HG02678 (cell line): ENCODE results near the gene KCNG2.

Experiments used
- ATAC-seq: cut with Tn5 transposase; IDR thresholded peaks from one replicate; pipeline ENCODE4 v1.9.1; 2021; ENCODE audit warnings: mild to moderate bottlenecking, moderate library complexity; ENCODE audit not compliant: unreplicated experiment

Gene KCNG2

GRCh38 chr18:79917853-79918614, 120.3 kb downstream of the KCNG2 start:
- ATAC-seq, result no peak

DNA sequence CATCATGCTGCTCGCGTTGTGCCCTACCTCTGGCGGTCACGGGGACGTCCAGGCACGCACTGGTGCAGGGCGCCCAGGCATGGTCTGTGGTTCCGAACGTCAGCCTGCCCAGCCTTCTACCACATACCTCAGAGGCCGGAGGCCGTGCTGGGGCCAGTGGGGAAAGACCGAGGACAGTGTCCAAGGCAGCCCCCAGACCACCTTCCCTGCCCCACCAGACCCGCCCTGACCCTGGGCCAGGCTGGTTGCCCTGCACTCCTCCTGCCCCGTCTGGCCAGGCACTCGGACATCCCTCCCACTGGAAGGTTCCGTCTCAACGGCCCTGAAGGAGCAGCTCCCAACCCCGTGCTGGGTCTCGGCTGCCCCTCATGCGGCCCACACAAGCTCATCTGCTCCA, 120.9 kb downstream of the KCNG2 start:
- no peak for ATAC-seq

DNA sequence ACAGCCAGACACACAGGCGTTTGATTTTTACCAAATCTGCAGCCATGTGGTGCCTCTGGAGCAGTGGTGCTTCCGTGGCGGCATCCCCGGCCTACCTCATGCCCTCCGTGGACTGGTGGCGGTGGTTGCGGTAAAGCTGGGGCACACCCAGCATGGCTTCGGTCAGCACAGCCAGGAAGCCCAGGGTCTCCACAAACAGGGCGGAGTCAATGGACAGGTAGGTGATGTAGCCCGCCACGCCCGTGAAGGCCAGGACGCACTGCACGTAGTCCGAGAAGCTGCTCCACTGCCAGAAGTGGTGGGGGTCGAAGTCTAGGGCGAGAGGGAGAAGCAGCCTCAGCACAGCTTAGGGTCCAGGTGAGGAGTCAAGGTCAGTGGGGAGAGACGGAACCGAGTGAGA, 121.4 kb downstream of the KCNG2 start:
- no peak for ATAC-seq

DNA sequence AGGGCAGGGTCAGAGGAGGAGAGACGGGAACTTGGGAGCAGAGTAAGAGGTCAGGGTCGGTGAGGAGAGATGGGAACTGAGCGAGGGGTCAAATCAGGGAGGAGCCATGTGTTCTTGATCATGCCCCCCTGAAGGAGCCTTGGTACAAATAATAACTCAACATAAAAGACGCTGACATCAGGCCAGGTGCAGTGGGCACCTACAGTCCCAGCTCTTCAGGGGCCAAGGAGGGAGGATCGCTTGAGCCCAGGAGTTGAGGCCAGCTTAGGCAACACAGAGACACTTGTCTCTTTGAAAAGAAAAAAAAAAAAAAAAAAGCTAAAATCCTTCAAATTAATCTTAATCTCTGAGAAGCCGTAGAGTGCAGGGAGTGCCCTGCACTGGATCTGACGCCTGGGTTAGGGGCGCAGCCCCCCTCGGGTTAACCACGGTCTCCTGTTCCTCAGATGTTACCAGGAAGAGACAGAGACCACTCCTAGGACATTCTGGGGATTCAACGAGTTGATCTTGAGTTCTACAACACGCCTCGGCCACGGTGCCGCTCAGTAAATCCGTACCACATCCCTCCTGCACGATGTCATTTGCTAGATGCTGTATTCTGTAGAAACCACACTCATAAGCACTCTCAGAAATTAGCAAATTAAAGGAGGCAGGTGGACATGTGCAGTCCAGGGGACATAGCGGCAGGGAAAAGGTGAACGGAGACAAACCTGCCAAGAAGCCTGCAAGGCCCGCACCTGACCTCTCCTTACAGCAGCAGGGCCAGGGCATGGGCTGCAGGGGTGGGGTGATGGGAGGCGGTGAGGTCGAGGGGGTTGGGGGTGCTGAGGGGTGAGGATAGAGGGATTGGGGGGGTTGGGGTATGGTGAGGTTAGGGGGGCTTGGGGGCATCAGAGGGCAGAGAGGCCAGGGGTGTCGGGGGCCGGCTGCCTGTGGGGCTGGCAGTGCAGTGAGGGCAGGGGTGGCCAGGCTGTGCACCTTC, 124.5 kb downstream of the KCNG2 start:
- ATAC-seq, result no peak

- ATAC-seq, result no peak
These were observed 125.3 kb downstream of the KCNG2 start for GRCh38 chr18:79922971-79923411.

DNA sequence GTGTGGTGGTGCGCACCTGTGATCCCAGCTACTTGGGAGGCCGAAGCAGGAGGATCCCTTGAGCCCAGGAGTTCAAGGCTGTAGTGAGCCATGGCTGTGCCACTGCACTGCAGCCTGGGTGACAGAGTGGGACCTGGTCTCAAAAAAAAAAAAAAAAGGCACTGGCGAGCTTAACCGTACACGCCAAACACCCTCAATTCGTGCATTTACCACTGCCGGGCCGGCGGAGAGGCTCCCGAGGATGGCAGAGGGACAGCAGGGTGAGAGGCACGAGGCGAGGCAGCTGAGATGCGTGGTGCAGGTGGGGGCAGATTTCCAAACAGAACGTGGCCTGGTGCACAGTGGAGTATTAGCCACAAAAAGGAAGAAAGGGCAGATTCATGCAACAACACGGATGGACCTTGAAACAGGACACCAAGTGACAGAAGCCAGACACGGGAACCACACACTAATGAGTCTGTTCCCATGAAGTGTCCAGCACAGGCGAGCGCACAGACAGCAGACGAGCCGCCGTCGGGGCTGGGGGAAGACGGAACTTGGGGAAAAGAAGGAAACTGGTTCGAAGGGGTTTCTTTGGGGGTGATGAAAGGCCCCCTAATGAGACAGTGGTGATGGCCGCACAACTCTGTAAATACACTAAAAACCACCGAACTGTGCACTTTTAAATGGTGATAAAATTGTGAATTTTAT, 126.3 kb downstream of the KCNG2 start:
- ATAC-seq, result no peak

DNA sequence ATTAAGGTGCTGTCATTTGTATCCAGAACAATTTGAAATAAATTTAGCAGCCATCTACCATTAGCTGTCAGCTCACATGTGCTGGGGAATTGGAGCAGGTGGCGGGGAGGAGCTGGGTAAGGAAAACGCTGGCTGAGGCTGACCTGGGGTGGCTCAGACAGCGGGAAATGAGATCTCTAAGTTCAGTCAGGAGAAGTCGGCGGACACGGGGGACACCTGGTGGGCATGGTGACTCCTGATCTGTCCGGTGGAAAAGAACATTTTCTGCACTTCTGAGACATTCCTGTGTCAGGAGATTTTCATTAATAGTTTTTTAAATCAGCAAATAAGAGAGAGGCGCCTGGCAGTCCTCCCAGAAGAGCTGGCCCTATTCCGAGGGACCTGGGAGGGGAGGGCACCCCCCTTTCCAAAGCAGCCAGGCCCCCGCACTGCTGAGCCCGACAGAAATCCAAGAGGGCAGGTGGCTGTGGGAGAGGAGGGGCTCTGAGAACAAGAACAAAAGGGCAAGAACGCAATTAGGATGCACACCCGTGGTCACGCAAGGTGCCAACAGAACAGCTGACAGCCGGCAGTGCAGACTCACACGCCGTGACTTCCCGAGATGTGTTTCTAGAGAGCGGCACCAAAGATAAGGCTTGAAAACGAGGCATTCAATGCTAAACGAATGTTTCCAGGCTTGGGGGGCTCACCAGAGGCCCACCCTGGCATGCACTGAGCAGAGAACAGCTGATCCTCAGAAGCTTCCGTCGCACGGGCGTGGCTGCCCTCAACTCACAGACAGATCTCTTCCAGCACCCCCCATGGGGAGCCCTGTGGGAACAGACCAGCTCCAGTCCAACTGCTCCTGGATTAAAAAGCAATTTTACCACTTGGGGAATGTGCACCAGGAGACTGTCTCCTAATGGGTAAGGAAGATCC, 127.3 kb downstream of the KCNG2 start:
- ATAC-seq, result no peak

- ATAC-seq, result no peak
These were observed 128.6 kb downstream of the KCNG2 start for GRCh38 chr18:79926306-79926705.

GRCh38 chr18:79926715-79927606, 129.2 kb downstream of the KCNG2 start:
- no peak for ATAC-seq

GRCh38 chr18:79927607-79928562, 130.1 kb downstream of the KCNG2 start:
- ATAC-seq, result no peak

DNA sequence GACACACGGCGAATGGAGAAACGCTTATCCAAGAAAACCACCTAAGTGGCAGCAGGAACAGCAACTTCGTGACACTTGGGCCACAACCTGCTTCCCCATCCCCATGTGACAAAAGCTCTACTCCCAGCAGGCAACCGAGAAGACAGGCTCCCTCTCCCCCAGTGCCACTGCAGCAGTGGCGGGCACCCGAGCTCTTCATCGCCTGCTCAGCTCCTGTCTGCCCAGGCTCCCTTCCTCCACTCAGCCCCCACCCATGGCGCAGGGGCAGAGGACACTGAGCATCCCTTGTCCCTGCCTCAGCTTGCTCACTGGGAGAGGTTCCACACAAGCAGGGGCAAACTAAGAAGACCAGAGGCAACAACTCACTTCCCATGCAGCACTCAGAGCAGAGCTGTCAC, 130.8 kb downstream of the KCNG2 start:
- ATAC-seq, result no peak

- no peak for ATAC-seq
These were observed 132.4 kb downstream of the KCNG2 start for GRCh38 chr18:79930020-79930642.

DNA sequence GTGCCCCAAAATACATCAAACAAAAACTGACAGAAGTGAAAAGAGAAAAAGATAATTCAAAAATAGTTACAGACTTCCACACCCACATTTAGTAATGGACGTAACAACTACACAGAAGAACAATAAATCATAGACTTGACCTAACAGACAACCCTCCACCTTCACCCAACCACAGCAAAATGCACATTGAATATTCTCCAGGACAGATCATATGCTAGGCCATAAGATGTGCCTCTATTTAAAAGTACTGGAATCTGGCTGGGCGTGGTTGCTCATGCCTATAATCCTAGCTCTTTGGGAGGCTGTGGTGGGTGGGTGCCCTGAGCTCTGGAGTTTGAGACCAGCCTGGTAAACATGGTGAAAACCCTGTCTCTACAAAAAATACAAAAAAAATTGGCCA, 133.7 kb downstream of the KCNG2 start:
- ATAC-seq, result no peak

DNA sequence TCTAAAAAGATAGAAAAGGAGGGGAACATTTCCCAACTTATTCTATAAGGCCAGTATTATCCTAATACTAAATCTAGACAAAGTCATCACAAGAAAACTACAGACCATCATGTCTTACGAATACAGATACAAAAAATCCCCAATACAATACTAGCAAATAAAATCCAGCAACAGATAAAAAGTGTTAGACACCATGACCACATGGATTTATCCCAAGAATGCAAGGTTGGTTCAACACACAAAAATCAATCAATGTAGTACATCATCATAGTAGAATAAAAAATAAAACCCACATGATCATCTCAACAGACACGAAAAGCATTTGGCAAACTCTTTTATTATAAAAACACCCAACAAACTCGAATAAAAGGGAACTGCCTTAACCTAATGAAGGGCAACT, 135.2 kb downstream of the KCNG2 start:
- no peak for ATAC-seq

GRCh38 chr18:79933765-79934164, 136.0 kb downstream of the KCNG2 start:
- ATAC-seq, result no peak

- no peak for ATAC-seq
These were observed 136.8 kb downstream of the KCNG2 start for GRCh38 chr18:79934311-79935097.

- no peak for ATAC-seq
These were observed 137.4 kb downstream of the KCNG2 start for GRCh38 chr18:79935098-79935480.
